ENCODE results near the gene ATF4.

- TF ChIP-seq, protein P1, sequence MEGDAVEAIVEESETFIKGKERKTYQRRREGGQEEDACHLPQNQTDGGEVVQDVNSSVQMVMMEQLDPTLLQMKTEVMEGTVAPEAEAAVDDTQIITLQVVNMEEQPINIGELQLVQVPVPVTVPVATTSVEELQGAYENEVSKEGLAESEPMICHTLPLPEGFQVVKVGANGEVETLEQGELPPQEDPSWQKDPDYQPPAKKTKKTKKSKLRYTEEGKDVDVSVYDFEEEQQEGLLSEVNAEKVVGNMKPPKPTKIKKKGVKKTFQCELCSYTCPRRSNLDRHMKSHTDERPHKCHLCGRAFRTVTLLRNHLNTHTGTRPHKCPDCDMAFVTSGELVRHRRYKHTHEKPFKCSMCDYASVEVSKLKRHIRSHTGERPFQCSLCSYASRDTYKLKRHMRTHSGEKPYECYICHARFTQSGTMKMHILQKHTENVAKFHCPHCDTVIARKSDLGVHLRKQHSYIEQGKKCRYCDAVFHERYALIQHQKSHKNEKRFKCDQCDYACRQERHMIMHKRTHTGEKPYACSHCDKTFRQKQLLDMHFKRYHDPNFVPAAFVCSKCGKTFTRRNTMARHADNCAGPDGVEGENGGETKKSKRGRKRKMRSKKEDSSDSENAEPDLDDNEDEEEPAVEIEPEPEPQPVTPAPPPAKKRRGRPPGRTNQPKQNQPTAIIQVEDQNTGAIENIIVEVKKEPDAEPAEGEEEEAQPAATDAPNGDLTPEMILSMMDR (conservative IDR thresholded peaks at IDR 0.05 in 1 of 2, IDR thresholded peaks at IDR 0.05 in 1 of 2; ENCODE audit: extremely low read depth in 1 of 2, insufficient read depth in 1 of 2, low read depth in 1 of 2, low read length in 2 of 2), result no peak
- no peak for TF ChIP-seq EZH2 (IDR thresholded peaks at IDR 0.05; ENCODE audit: borderline replicate concordance, low read length)
Measured at GRCh38 chr22:39524089-39524752, 3.9 kb downstream of the ATF4 start.
